ENCODE measurements around the gene DDI2.

DNA sequence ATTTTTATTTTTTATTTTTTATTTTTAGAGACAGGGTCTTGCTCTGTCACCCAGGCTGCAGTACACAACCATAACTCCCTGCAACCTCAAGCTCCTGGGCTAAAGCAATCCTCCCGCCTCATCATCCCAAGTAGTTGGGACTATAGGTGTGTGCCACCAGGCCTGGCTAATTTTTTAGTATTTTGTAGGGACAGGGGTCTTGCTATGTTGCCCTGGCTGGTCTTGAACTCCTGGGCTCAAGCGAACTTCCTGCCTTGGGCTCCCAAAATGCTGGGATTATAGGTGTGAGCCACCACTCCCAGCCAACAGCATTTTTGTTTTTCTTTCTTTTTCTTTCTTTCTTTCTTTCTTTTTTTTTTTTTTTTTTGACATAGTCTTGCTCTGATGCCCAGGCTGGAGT lies 80.9 kb downstream of the DDI2 start:
- TF ChIP-seq, protein P1, sequence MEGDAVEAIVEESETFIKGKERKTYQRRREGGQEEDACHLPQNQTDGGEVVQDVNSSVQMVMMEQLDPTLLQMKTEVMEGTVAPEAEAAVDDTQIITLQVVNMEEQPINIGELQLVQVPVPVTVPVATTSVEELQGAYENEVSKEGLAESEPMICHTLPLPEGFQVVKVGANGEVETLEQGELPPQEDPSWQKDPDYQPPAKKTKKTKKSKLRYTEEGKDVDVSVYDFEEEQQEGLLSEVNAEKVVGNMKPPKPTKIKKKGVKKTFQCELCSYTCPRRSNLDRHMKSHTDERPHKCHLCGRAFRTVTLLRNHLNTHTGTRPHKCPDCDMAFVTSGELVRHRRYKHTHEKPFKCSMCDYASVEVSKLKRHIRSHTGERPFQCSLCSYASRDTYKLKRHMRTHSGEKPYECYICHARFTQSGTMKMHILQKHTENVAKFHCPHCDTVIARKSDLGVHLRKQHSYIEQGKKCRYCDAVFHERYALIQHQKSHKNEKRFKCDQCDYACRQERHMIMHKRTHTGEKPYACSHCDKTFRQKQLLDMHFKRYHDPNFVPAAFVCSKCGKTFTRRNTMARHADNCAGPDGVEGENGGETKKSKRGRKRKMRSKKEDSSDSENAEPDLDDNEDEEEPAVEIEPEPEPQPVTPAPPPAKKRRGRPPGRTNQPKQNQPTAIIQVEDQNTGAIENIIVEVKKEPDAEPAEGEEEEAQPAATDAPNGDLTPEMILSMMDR (conservative IDR thresholded peaks at IDR 0.05 in 1 of 2, IDR thresholded peaks at IDR 0.05 in 1 of 2; ENCODE audit: extremely low read depth in 1 of 2, insufficient read depth in 1 of 2, low read depth in 1 of 2, low read length in 2 of 2) = no peak
- TF ChIP-seq EZH2 (IDR thresholded peaks at IDR 0.05; ENCODE audit: borderline replicate concordance, low read length) = no peak

Data from mammary epithelial cell (primary cell).